Measurements from ENCODE around the gene RNF213. TPM values are rescaled to one million over a fixed set of nuclear protein-coding genes. Genes with fewer than 3 reads are reported as not detected.

Gene RNF213
- total and polyA plus RNA-seq, 10 of the 15 experiments (the other 5 are each of a cell fraction or from before 2014, with no cell fraction given) = 18.6 to 145 (median 65.8) TPM

DNA sequence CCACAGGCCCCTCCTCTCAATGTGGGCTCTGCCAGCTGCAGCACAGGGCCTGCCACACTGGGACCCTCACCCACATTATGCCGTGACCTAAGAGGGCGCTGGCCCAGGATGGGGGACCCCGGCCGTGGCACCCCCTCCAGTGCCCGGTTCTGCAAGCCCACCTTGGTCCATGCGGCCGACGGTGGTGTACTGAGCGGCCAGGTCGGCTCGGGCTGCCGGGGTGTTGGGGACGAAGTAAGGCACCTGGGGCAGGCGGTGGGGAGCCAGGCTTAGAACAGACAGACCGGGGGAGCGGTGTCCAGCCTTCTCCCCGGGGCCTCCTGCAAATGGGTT lies 47.0 kb upstream of the RNF213 start:
- CTCF ChIA-PET = no interaction called here
- H4K20me1 ChIP-seq (ENCODE audit: control insufficient read depth, insufficient read depth) = no peaks in the 10 kb centered on the region
- TF ChIP-seq ZNF384 (IDR thresholded peaks at IDR 0.05; ENCODE audit: borderline replicate concordance, low read depth, low read length) = no peak
- no peak for TF ChIP-seq KLF5 (IDR thresholded peaks at IDR 0.05; ENCODE audit: partially characterized antibody)
- TF ChIP-seq SP1 (IDR thresholded peaks at IDR 0.05; ENCODE audit: low read depth, low read length) = no peak
- no peak for TF ChIP-seq LARP7 (IDR thresholded peaks at IDR 0.05)
- TF ChIP-seq ZSCAN29 (IDR thresholded peaks at IDR 0.05) = no peak
- no peak for TF ChIP-seq SRF (IDR thresholded peaks at IDR 0.05; ENCODE audit: low read depth in 2 of 2, low read length in 2 of 2)
- TF ChIP-seq EED (IDR thresholded peaks at IDR 0.05; ENCODE audit: low read depth) = no peak
- TF ChIP-seq, protein P1, sequence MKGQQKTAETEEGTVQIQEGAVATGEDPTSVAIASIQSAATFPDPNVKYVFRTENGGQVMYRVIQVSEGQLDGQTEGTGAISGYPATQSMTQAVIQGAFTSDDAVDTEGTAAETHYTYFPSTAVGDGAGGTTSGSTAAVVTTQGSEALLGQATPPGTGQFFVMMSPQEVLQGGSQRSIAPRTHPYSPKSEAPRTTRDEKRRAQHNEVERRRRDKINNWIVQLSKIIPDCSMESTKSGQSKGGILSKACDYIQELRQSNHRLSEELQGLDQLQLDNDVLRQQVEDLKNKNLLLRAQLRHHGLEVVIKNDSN (IDR thresholded peaks at IDR 0.05; ENCODE audit: borderline replicate concordance, extremely low read length, insufficient read depth, low read depth, low read length) = no peak
- TF ChIP-seq POU2F2 (IDR thresholded peaks at IDR 0.05; ENCODE audit: borderline replicate concordance, low read depth, low read length) = no peak
- TF ChIP-seq, protein P2, sequence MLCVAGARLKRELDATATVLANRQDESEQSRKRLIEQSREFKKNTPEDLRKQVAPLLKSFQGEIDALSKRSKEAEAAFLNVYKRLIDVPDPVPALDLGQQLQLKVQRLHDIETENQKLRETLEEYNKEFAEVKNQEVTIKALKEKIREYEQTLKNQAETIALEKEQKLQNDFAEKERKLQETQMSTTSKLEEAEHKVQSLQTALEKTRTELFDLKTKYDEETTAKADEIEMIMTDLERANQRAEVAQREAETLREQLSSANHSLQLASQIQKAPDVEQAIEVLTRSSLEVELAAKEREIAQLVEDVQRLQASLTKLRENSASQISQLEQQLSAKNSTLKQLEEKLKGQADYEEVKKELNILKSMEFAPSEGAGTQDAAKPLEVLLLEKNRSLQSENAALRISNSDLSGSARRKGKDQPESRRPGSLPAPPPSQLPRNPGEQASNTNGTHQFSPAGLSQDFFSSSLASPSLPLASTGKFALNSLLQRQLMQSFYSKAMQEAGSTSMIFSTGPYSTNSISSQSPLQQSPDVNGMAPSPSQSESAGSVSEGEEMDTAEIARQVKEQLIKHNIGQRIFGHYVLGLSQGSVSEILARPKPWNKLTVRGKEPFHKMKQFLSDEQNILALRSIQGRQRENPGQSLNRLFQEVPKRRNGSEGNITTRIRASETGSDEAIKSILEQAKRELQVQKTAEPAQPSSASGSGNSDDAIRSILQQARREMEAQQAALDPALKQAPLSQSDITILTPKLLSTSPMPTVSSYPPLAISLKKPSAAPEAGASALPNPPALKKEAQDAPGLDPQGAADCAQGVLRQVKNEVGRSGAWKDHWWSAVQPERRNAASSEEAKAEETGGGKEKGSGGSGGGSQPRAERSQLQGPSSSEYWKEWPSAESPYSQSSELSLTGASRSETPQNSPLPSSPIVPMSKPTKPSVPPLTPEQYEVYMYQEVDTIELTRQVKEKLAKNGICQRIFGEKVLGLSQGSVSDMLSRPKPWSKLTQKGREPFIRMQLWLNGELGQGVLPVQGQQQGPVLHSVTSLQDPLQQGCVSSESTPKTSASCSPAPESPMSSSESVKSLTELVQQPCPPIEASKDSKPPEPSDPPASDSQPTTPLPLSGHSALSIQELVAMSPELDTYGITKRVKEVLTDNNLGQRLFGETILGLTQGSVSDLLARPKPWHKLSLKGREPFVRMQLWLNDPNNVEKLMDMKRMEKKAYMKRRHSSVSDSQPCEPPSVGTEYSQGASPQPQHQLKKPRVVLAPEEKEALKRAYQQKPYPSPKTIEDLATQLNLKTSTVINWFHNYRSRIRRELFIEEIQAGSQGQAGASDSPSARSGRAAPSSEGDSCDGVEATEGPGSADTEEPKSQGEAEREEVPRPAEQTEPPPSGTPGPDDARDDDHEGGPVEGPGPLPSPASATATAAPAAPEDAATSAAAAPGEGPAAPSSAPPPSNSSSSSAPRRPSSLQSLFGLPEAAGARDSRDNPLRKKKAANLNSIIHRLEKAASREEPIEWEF (IDR thresholded peaks at IDR 0.05; ENCODE audit: insufficient replicate concordance, low read depth, low read length) = no peak
- TF ChIP-seq POLR2AphosphoS5 (IDR thresholded peaks at IDR 0.05; ENCODE audit: low read length) = no peak
- no peak for TF ChIP-seq TARDBP (IDR thresholded peaks at IDR 0.05; ENCODE audit: borderline replicate concordance)
- H3K27me3 ChIP-seq (replicated peaks in 1 of 2; ENCODE audit: control insufficient read depth in 2 of 2, insufficient read depth in 2 of 2, low read length in 1 of 2) = no peaks in the 10 kb centered on the region
- no peaks in the 10 kb centered on the region for H3K79me2 ChIP-seq (ENCODE audit: control insufficient read depth, insufficient read depth, low read length)
- FAIRE-seq = no peak
- H3K36me3 ChIP-seq (ENCODE audit: control insufficient read depth in 2 of 2, insufficient read depth in 2 of 2, low read length in 1 of 2) = peaks cover 0 to 5% of the 10 kb centered on the region in 2 experiments
- H3K27ac ChIP-seq (ENCODE audit: control insufficient read depth, insufficient read depth) = no peak overlapping the region
- no peak overlapping the region for H3K9ac ChIP-seq (ENCODE audit: control insufficient read depth, insufficient read depth, low read length)
- no peak for ATAC-seq
- BruUV-seq (replicated peaks) = no TSS peak
- H3K9me3 ChIP-seq (replicated peaks; ENCODE audit: control insufficient read depth, insufficient read depth, low read length) = no peaks in the 10 kb centered on the region
- no peak overlapping the region for H2AFZ ChIP-seq (ENCODE audit: control insufficient read depth, low read depth, low read length)
- SMC1A ChIA-PET (ENCODE audit: uncharacterized antibody, unreplicated experiment) = no interaction called here
- POLR2A ChIA-PET = no interaction called here
- H3K4me2 ChIP-seq (ENCODE audit: control insufficient read depth, insufficient read depth) = no peak overlapping the region
- intact Hi-C loops (cut with micrococcal nuclease; ENCODE audit: unreplicated experiment) (no loop called here), in situ Hi-C loops (cut with MboI) (no loop called here)
- H3K4me3 ChIP-seq = no peak overlapping the region
- 94% methylated on average over 17 of the region's 17 CpGs for WGBS (ENCODE audit: insufficient coverage, insufficient replicate concordance, low lambda C conversion rate, missing lambda C conversion rate)
- DNase-seq (ENCODE audit: low read depth, low spot score) = no peak
- RAD21 ChIA-PET (ENCODE audit: unreplicated experiment) = no interaction called here
- H3K4me1 ChIP-seq (ENCODE audit: control insufficient read depth, insufficient read depth, low read length) = no peaks in the 10 kb centered on the region

Data from GM12878 (cell line).